Right lobe of liver (tissue), 4 donors: Measurements from ENCODE around the gene METTL17.

Experiments
- CTCF ChIP-seq, 4 donors: fragments of 200-600 bp in 3 of 4; fragments of 450-650 bp in 1 of 4; IDR thresholded peaks; one replicate each; pipeline versions ENCODE4 v1.5.1 to v1.8.0; 2016 to 2022; ENCODE audit warnings: antibody characterized with exemption in 4 of 4, mild to moderate bottlenecking in 2 of 4
- POLR2A ChIP-seq: fragments of 450-650 bp; IDR thresholded peaks from one replicate; pipeline ENCODE4 v1.6.1; 2017; ENCODE audit warnings: antibody characterized with exemption, mild to moderate bottlenecking
- donor health status: DM: no; HTN: no; CAD: no.
- donor health status: DM: no; HTN: no; CAD: no.
- donor health status: DM: no; HTN: yes; CAD: no.

- no peak for TF ChIP-seq CTCF (IDR thresholded peaks at IDR 0.05)
- TF ChIP-seq POLR2A, result no peak
Measured at GRCh38 chr14:21023174-21023573, 33.4 kb downstream of the METTL17 start.
